Measurements from ENCODE around the gene SQSTM1.

Gene SQSTM1
- total RNA-seq, result 325 to 894 (median 465) reads per million in 3 donors

DNA sequence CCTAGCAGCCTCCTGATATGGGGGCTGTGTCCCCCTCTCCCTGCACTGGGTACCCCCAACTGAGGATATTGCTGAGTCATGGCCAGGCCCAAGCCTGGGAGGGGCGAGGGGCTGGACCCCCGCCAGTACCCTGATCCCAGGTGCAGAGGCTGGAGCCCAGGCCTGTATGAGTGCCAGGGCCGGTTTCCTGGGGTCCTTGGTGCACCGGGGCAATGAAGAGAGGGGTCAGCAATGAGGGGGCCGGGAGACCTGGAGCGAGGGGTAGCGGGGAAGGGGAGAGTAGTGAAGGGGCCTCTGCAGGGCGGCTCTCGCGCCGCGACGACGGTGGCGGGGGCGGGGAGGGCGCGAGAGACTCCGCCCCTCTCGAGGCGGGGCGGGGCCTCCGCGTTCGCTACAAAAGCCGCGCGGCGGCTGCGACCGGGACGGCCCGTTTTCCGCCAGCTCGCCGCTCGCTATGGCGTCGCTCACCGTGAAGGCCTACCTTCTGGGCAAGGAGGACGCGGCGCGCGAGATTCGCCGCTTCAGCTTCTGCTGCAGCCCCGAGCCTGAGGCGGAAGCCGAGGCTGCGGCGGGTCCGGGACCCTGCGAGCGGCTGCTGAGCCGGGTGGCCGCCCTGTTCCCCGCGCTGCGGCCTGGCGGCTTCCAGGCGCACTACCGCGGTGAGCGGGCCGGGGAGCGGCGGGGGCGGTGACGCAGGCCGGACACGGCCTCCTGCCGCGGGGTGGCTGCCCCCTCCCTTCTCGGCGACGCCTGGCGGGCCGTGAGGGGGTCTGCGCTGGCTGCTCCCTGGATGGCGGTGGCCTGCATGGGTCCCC, at the start of gene SQSTM1:
Gene SQSTM1 (plus strand): TSS at position 423 of the 815 bp plus-strand sequence. CDS start 32 bp downstream, at position 455.
- Histone ChIP-seq H3K27me3 (replicated peaks; ENCODE audit: control insufficient read depth, insufficient read depth, low read length, poor library complexity, severe bottlenecking) (no peaks in the 10 kb centered on the region), H3K36me3 (ENCODE audit: control insufficient read depth, insufficient read depth, low read length) (peaks cover 26% of the 10 kb centered on the region), H3K4me3 (ENCODE audit: insufficient read depth, low read depth, low read length, poor library complexity, severe bottlenecking) (peak within 1 kb of the TSS; percentile 100), H3K4me1 (ENCODE audit: control insufficient read depth, insufficient read depth, low read length, poor library complexity, severe bottlenecking) (peaks cover 40% of the 10 kb centered on the region), H3K27ac (ENCODE audit: insufficient read depth, low read length, poor library complexity, severe bottlenecking) (peak within 1 kb of the TSS; percentile 98), H3K9me3 (ENCODE audit: control insufficient read depth, low read length) (no peaks in the 10 kb centered on the region)
- peak; percentile 71 to 78 (median 72) for DNase-seq

- Histone ChIP-seq H3K4me3 (ENCODE audit: insufficient read depth, low read depth, low read length, poor library complexity, severe bottlenecking) (no peak overlapping the region), H3K36me3 (ENCODE audit: control insufficient read depth, insufficient read depth, low read length) (peaks cover 77% of the 10 kb centered on the region)
Observed at GRCh38 chr5:179771311-179771895, 49.3 kb upstream of the SQSTM1 start.

DNA sequence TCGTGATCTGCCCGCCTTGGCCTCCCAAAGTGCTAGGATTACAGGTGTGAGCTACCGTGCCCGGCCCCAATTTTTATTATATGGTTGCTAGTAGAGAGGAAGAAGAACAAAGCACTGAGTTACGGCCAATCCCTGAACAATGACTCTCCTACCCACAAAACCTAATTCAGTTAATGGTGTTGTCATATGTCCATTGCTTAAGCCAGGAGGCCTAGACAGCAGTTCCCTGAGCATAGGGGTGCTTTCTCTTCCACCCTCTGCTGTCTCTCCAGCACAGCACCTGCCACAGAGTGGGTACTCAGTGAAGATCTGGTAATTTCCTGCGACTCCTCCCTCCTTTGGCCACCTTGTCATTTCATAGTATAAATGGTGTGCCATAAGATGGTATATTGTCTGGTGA, 48.4 kb upstream of the SQSTM1 start:
- H3K4me1 ChIP-seq (ENCODE audit: control insufficient read depth, insufficient read depth, low read length, poor library complexity, severe bottlenecking), result no peaks in the 10 kb centered on the region
- no peak for DNase-seq
- H3K27me3 ChIP-seq (replicated peaks; ENCODE audit: control insufficient read depth, insufficient read depth, low read length, poor library complexity, severe bottlenecking), result no peaks in the 10 kb centered on the region
- H3K27ac ChIP-seq (ENCODE audit: insufficient read depth, low read length, poor library complexity, severe bottlenecking), result no peak overlapping the region
- H3K36me3 ChIP-seq (ENCODE audit: control insufficient read depth, insufficient read depth, low read length), result peaks cover 76% of the 10 kb centered on the region
- H3K4me3 ChIP-seq (ENCODE audit: insufficient read depth, low read depth, low read length, poor library complexity, severe bottlenecking), result no peak overlapping the region
- H3K9me3 ChIP-seq (ENCODE audit: control insufficient read depth, low read length), result no peaks in the 10 kb centered on the region

More at GRCh38 chr5:179771311-179771895, 49.3 kb upstream of the SQSTM1 start:
- H3K27ac ChIP-seq (ENCODE audit: insufficient read depth, low read length, poor library complexity, severe bottlenecking), result no peak overlapping the region
- no peak for DNase-seq
- no peaks in the 10 kb centered on the region for H3K4me1 ChIP-seq (ENCODE audit: control insufficient read depth, insufficient read depth, low read length, poor library complexity, severe bottlenecking)
- H3K27me3 ChIP-seq (replicated peaks; ENCODE audit: control insufficient read depth, insufficient read depth, low read length, poor library complexity, severe bottlenecking), result no peaks in the 10 kb centered on the region
- no peaks in the 10 kb centered on the region for H3K9me3 ChIP-seq (ENCODE audit: control insufficient read depth, low read length)

DNA sequence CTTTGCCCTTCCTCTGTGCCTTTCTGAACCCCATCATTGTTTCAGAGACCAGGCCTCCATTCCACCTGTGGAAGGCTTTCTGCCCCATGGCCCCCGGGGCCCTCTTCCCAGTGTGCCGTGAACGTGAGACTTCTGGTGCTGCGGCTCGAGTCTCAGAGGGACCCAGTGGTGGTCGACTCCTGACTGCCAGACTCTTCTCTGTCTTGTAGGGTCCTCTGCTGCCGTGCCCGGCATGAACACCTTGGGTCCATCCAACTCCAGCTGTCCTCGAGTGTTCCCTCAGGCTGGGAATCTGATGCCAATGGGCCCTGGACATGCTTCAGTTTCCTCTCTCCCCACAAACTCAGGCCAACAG, 47.0 kb upstream of the SQSTM1 start:
- peaks cover 84% of the 10 kb centered on the region for H3K36me3 ChIP-seq (ENCODE audit: control insufficient read depth, insufficient read depth, low read length)

DNA sequence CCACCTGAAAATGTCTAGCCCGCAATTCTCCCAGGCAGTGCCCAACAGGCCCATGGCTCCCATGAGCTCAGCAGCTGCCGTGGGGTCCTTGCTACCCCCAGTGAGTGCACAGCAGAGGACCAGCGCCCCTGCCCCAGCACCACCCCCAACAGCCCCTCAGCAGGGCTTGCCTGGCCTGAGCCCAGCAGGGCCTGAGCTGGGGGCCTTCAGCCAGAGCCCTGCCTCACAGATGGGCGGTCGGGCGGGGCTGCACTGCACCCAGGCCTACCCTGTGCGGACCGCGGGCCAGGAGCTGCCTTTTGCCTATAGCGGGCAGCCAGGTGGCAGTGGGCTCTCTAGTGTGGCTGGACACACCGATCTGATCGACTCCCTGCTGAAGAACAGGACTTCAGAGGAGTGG, 46.3 kb upstream of the SQSTM1 start:
- DNase-seq, result no peak
- Histone ChIP-seq H3K27me3 (replicated peaks; ENCODE audit: control insufficient read depth, insufficient read depth, low read length, poor library complexity, severe bottlenecking) (no peaks in the 10 kb centered on the region), H3K27ac (ENCODE audit: insufficient read depth, low read length, poor library complexity, severe bottlenecking) (no peak overlapping the region), H3K4me3 (ENCODE audit: insufficient read depth, low read depth, low read length, poor library complexity, severe bottlenecking) (no peak overlapping the region), H3K36me3 (ENCODE audit: control insufficient read depth, insufficient read depth, low read length) (peaks cover 79% of the 10 kb centered on the region), H3K9me3 (ENCODE audit: control insufficient read depth, low read length) (no peaks in the 10 kb centered on the region), H3K4me1 (ENCODE audit: control insufficient read depth, insufficient read depth, low read length, poor library complexity, severe bottlenecking) (no peaks in the 10 kb centered on the region)

More for the DNA sequence above, 47.0 kb upstream of the SQSTM1 start:
- no peaks in the 10 kb centered on the region for H3K27me3 ChIP-seq (replicated peaks; ENCODE audit: control insufficient read depth, insufficient read depth, low read length, poor library complexity, severe bottlenecking)
- DNase-seq, result no peak
- H3K4me3 ChIP-seq (ENCODE audit: insufficient read depth, low read depth, low read length, poor library complexity, severe bottlenecking), result no peak overlapping the region
- no peak overlapping the region for H3K27ac ChIP-seq (ENCODE audit: insufficient read depth, low read length, poor library complexity, severe bottlenecking)
- no peaks in the 10 kb centered on the region for H3K4me1 ChIP-seq (ENCODE audit: control insufficient read depth, insufficient read depth, low read length, poor library complexity, severe bottlenecking)
- H3K9me3 ChIP-seq (ENCODE audit: control insufficient read depth, low read length), result no peaks in the 10 kb centered on the region

- Histone ChIP-seq H3K27me3 (replicated peaks; ENCODE audit: control insufficient read depth, insufficient read depth, low read length, poor library complexity, severe bottlenecking) (no peaks in the 10 kb centered on the region), H3K9me3 (ENCODE audit: control insufficient read depth, low read length) (no peaks in the 10 kb centered on the region), H3K4me3 (ENCODE audit: insufficient read depth, low read depth, low read length, poor library complexity, severe bottlenecking) (no peak overlapping the region), H3K36me3 (ENCODE audit: control insufficient read depth, insufficient read depth, low read length) (peaks cover 67% of the 10 kb centered on the region), H3K4me1 (ENCODE audit: control insufficient read depth, insufficient read depth, low read length, poor library complexity, severe bottlenecking) (no peaks in the 10 kb centered on the region), H3K27ac (ENCODE audit: insufficient read depth, low read length, poor library complexity, severe bottlenecking) (no peak overlapping the region)
- DNase-seq, result no peak
Observed at GRCh38 chr5:179776411-179776938, 44.2 kb upstream of the SQSTM1 start.

DNA sequence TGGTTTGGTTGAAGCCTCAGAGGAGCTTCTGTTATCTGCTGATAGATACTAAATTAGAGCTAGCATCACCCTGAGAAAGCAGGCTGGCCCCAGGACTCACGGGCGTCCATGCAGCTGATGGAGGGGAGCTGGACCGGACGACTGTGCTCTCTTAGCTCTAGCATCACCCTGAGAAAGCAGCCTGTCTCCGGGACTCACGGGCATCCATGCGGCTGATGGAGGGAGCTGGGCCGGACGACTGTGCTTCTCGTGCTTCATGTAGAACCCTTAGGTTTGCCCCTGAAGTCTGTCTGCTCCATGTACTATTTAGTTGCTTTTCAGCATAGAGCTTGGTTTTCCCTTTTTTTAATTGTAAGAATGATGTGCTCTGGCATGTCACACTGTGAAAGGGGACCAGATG, 43.2 kb upstream of the SQSTM1 start:
- Histone ChIP-seq H3K4me1 (ENCODE audit: control insufficient read depth, insufficient read depth, low read length, poor library complexity, severe bottlenecking) (no peaks in the 10 kb centered on the region), H3K4me3 (ENCODE audit: insufficient read depth, low read depth, low read length, poor library complexity, severe bottlenecking) (no peak overlapping the region), H3K27ac (ENCODE audit: insufficient read depth, low read length, poor library complexity, severe bottlenecking) (no peak overlapping the region), H3K9me3 (ENCODE audit: control insufficient read depth, low read length) (no peaks in the 10 kb centered on the region), H3K36me3 (ENCODE audit: control insufficient read depth, insufficient read depth, low read length) (peaks cover 62% of the 10 kb centered on the region), H3K27me3 (replicated peaks; ENCODE audit: control insufficient read depth, insufficient read depth, low read length, poor library complexity, severe bottlenecking) (no peaks in the 10 kb centered on the region)
- DNase-seq, result no peak

GRCh38 chr5:179777909-179778308, 42.8 kb upstream of the SQSTM1 start:
- DNase-seq, result no peak
- no peaks in the 10 kb centered on the region for H3K9me3 ChIP-seq (ENCODE audit: control insufficient read depth, low read length)

DNA sequence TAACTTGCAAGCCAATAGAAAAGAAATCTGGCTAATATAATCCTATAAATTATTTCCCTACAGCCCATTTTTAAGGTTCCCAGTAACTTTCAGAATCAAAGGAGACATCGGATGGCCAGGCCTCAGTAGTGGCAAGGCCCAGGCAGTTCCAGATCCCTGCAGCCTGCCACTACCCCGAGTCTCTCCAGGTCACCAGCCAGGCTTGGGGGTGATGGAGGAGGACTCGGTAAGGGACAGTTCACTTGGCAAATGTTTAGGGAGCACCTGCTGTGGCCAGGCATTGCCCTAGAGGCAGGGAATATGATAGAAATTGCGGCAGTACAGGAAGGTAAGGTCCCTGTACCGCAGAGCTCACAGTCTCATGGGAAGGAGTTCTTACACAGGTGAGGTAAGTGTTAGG, 42.1 kb upstream of the SQSTM1 start:
- H3K27ac ChIP-seq (ENCODE audit: insufficient read depth, low read length, poor library complexity, severe bottlenecking), result no peak overlapping the region
- DNase-seq, result no peak
- no peak overlapping the region for H3K4me3 ChIP-seq (ENCODE audit: insufficient read depth, low read depth, low read length, poor library complexity, severe bottlenecking)
- H3K4me1 ChIP-seq (ENCODE audit: control insufficient read depth, insufficient read depth, low read length, poor library complexity, severe bottlenecking), result no peaks in the 10 kb centered on the region
- peaks cover 53% of the 10 kb centered on the region for H3K36me3 ChIP-seq (ENCODE audit: control insufficient read depth, insufficient read depth, low read length)
- H3K27me3 ChIP-seq (replicated peaks; ENCODE audit: control insufficient read depth, insufficient read depth, low read length, poor library complexity, severe bottlenecking), result no peaks in the 10 kb centered on the region
- H3K9me3 ChIP-seq (ENCODE audit: control insufficient read depth, low read length), result no peaks in the 10 kb centered on the region

More at GRCh38 chr5:179777909-179778308, 42.8 kb upstream of the SQSTM1 start:
- no peak overlapping the region for H3K4me3 ChIP-seq (ENCODE audit: insufficient read depth, low read depth, low read length, poor library complexity, severe bottlenecking)
- peaks cover 59% of the 10 kb centered on the region for H3K36me3 ChIP-seq (ENCODE audit: control insufficient read depth, insufficient read depth, low read length)
- H3K4me1 ChIP-seq (ENCODE audit: control insufficient read depth, insufficient read depth, low read length, poor library complexity, severe bottlenecking), result no peaks in the 10 kb centered on the region
- H3K27me3 ChIP-seq (replicated peaks; ENCODE audit: control insufficient read depth, insufficient read depth, low read length, poor library complexity, severe bottlenecking), result no peaks in the 10 kb centered on the region
- no peak overlapping the region for H3K27ac ChIP-seq (ENCODE audit: insufficient read depth, low read length, poor library complexity, severe bottlenecking)

DNA sequence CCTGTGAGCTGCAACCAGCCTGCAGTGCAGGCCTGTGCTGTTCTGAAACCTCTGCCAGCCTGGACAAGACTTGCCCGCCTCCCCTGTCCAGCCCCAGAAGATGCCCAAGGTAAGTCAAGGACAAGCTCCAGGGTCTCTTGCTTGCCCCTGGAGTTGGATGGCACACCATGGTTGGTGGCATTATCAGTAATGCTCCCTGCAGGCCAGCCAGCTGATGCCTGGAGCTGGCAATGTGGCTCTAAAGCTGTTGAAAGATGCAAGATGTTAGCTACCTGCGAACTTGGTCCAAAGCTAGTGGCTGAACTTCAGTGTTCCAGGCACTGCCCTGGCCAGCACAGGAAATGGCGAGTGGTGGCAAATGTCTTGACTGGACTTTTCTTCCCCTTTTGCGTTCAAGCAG, 40.9 kb upstream of the SQSTM1 start:
- no peak overlapping the region for H3K27ac ChIP-seq (ENCODE audit: insufficient read depth, low read length, poor library complexity, severe bottlenecking)
- H3K27me3 ChIP-seq (replicated peaks; ENCODE audit: control insufficient read depth, insufficient read depth, low read length, poor library complexity, severe bottlenecking), result no peaks in the 10 kb centered on the region
- H3K4me1 ChIP-seq (ENCODE audit: control insufficient read depth, insufficient read depth, low read length, poor library complexity, severe bottlenecking), result no peaks in the 10 kb centered on the region
- peaks cover 41% of the 10 kb centered on the region for H3K36me3 ChIP-seq (ENCODE audit: control insufficient read depth, insufficient read depth, low read length)
- H3K9me3 ChIP-seq (ENCODE audit: control insufficient read depth, low read length), result no peaks in the 10 kb centered on the region
- no peak overlapping the region for H3K4me3 ChIP-seq (ENCODE audit: insufficient read depth, low read depth, low read length, poor library complexity, severe bottlenecking)
- DNase-seq, result no peak
